NCI-H2196 treated with DMSO at 0.1 percent for 48 hours (cell line): ENCODE results near the gene OSBPL3.
"Not testable (repeated sequence)": the region's sequence is repeated elsewhere in the genome, so short reads cannot be mapped to it uniquely, and the experiment has no call there.

Source experiments
- DNase-seq: peaks from one replicate; lab custom pipeline; 2025; ENCODE audit not compliant: unreplicated experiment; lab: John Stamatoyannopoulos, UW

OSBPL3 gene

DNA sequence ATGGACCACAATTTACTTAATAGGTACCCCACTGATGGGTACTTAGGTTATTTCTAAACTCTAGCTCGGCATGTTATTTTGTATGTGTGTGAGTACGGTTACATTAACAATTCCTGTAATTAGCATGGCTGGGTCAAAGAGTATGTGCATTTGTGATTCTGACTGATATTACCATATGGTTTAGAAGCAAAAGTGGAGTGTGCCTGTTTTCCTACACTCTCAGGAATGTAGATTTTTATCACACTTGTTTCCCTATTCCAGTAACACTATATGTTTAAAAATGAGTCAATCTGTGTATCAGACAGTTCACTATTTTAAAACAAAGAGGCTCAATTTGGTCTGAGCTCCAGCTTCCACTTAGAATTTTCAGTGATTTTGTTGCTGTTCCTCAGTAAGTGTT, 178.1 kb downstream of the OSBPL3 start:
- no peak for DNase-seq

GRCh38 chr7:24800667-24801066, 179.3 kb downstream of the OSBPL3 start:
- DNase-seq, result no peak

DNA sequence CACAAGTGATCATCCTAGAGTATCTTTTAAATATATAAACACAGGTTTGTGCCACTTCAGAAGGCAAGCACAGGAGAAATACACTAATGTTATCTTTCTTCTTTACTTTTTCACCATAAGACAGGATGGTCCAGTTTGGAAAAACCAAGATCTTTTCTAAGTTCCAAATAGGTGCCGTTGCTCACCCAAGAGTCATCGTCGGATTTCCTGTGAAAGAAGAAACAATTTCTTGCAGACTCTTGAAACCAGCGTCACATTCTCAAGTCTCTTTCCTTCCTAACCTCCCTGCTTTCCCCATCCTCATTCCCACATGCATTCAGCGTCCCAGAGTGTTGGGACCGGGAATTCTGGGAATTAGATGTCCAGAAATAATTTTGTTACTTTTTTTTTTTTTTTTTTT, 179.9 kb downstream of the OSBPL3 start:
- no peak for DNase-seq

DNA sequence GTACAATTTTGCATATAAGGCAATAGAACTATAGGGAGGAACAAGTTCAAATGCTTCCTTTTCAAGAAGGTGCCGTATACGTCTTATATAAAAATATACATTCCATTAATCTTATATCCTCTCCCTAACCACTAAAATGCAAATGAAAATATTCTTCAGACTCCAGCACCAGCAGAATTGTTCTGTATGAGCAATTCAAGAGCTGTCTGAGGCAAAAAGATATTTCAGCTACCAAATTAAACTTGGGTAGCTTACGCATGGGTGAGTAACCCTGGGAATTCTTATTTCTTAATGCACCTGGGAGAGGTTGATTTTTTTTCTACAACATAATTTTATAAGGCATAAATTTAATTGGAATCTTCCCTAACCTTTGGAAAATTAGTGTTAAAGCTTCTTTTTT, 180.5 kb downstream of the OSBPL3 start:
- no peak for DNase-seq

GRCh38 chr7:24798261-24798660, 181.7 kb downstream of the OSBPL3 start:
- DNase-seq, result no peak

GRCh38 chr7:24797270-24797669, 182.7 kb downstream of the OSBPL3 start:
- DNase-seq, result no peak

GRCh38 chr7:24795407-24795767, 184.6 kb downstream of the OSBPL3 start:
- no peak for DNase-seq

- DNase-seq, result not testable (repeated sequence)
Measured at GRCh38 chr7:24794751-24795406, 185.1 kb downstream of the OSBPL3 start.

DNA sequence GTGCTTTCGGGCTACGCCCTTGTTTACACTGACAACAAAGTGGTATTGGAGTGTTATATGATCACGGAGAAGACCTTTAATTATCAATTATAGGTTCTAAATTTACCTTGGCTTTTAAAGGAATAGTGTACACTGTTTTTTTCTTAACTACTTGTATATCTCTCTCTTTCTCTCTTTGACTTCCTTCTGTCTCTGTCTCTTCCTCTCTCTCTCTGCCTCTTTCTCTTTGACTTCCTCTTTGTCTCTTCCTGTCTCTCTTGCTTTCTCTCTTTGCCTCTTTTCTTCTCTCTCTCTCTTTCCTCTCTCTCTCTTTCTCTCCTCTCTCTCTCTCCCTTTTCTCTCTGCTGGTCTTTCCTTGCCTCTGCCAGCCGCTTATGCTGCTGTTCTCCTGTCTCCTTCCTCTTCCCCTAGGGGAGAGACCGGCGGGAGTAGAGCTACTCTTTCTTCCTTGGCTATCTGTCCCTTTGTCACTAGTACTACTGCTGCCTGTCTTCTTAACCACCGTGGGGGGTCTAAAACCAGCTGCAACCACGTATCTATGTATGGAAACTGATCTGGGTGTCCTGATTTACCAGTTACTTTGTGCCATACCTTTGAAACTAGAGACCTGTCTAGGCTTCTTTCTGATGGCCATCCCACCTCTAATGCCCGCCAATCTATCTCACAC, 185.9 kb downstream of the OSBPL3 start:
- no peak for DNase-seq

GRCh38 chr7:24788961-24789576, 190.9 kb downstream of the OSBPL3 start:
- no peak for DNase-seq

DNA sequence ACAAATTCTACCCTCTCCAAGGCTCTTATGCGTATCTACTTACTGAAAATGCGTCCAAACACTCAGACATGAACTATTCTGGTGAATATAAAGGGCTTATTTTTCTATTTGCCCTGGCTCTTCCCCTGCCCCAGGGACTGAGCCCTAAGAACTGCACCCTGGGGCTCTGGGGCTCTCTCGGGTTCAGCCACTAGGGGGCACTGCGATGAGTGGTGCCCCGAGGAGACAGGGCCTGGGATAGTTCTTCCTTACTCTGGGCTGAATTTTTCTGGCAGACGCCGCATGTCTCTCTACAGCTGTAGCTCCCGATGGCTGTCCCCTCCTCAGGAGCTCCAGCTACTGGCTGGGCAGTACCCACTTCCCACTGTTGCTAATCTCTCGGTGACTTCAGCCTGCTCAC, 191.9 kb downstream of the OSBPL3 start:
- DNase-seq, result no peak

- DNase-seq, result no peak
Measured at GRCh38 chr7:24786941-24787340, 193.0 kb downstream of the OSBPL3 start.

- DNase-seq, result no peak
Measured at GRCh38 chr7:24786306-24786705, 193.7 kb downstream of the OSBPL3 start.

- no peak for DNase-seq
Measured at GRCh38 chr7:24784277-24784676, 195.7 kb downstream of the OSBPL3 start.

DNA sequence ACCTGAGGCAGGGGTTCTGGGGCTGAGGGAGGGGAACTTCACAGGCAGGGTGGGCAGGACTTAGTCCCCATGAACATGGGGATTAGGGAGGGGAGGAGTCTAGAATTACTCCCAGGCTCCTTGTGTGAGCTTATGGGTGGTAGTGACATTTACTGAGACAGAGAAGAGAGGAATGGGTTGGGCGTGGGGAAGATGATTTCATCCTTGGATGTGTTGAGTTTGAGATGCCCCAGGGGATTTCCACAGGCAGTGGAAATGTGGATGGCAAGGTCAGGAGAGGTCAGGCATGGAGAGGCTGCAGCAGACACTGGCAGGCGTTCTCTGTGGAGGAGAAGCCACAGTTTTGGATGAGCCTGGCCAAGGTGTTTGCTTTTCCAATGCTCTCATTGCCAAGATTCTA, 196.3 kb downstream of the OSBPL3 start:
- no peak for DNase-seq

DNA sequence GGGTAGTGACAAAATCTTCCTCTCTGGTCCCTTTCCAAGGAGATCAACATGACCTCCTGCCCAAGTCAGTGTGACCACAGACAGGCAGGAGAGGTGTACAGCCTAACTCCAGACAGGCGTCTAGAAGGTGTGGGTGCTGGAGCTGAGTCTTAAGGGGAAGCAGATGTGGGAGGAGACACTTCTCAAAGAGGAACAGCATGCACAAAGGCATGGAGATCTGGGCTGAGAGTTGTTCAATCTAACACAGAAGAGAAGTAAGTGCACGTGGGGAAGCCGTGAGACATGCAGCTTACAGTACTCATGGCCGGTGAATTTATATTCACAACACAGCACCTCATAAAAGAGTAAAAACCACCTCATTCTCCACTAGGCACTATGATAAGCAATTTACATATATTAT, 198.9 kb downstream of the OSBPL3 start:
- no peak for DNase-seq

DNA sequence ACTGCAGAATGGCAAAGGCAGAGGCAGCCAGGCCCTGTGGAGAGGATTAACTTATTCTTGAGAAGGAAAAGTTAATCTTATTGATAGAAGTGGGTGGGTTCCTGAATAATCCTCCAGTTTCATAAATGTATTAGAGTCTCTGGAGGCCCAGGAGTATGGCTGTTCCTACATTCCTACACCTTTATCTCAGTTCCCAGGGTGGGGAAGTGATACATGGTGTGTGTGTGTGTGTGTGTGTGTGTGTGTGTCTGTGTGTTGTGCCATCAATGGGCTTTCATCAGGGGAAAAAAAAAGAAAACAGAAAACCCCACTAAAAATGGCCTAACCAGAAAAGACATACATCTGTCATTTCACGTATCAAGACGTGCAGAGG, 200.7 kb downstream of the OSBPL3 start:
- DNase-seq, result no peak

GRCh38 chr7:24778543-24779282, 201.3 kb downstream of the OSBPL3 start:
- DNase-seq, result no peak

GRCh38 chr7:24777806-24778205, 202.2 kb downstream of the OSBPL3 start:
- DNase-seq, result no peak

GRCh38 chr7:24773646-24774045, 206.3 kb downstream of the OSBPL3 start:
- no peak for DNase-seq

DNA sequence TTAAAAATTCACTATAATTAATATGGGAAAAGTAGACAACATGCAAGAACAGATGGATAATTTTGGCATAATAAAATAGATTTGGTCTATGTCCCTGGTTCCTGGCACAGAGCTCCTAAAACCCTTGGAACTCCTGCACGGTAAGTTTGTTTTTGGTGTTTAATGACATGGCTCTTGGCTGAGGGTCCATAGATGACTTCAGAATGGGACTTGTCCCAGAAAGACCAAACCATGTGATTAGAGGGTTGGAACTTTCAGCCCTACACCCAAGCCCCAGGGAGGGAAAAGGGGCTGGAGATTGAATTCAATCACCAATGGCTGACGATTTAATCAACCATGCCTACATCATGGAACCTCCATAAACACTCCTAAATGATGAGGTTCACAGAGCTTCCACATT, 210.1 kb downstream of the OSBPL3 start:
- no peak for DNase-seq
